Medulla oblongata (tissue), 1 donor: Measurements from ENCODE around the gene CFAP107.
"Not testable (repeated sequence)": the region's sequence is repeated elsewhere in the genome, so short reads cannot be mapped to it uniquely, and the experiment has no call there.

Source experiments
- DNase-seq: peaks from one replicate; pipeline ENCODE4 v3.0.0-alpha.2; 2015; ENCODE audit errors: extremely low spot score

Gene CFAP107, protein sequence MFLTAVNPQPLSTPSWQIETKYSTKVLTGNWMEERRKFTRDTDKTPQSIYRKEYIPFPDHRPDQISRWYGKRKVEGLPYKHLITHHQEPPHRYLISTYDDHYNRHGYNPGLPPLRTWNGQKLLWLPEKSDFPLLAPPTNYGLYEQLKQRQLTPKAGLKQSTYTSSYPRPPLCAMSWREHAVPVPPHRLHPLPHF

GRCh38 chr1:12745992-12746323 lies at the start of gene CFAP107:
Gene CFAP107, plus strand, starts transcription at chr1:12746200. Its CDS starts 231 bp downstream, at chr1:12746431.
- no peak for DNase-seq

GRCh38 chr1:12696658-12697057 lies 49.3 kb upstream of the CFAP107 start:
- no peak for DNase-seq

- no peak for DNase-seq
Observed at GRCh38 chr1:12697397-12697796, 48.6 kb upstream of the CFAP107 start.

GRCh38 chr1:12703821-12704451 lies 42.1 kb upstream of the CFAP107 start:
- DNase-seq: no peak

- DNase-seq: no peak
Observed at GRCh38 chr1:12706061-12706460, 39.9 kb upstream of the CFAP107 start.

GRCh38 chr1:12708396-12709090 lies 37.5 kb upstream of the CFAP107 start:
- DNase-seq: no peak

- no peak for DNase-seq
Observed at GRCh38 chr1:12709091-12709491, 36.9 kb upstream of the CFAP107 start.

GRCh38 chr1:12709696-12710095 lies 36.3 kb upstream of the CFAP107 start:
- no peak for DNase-seq

DNA sequence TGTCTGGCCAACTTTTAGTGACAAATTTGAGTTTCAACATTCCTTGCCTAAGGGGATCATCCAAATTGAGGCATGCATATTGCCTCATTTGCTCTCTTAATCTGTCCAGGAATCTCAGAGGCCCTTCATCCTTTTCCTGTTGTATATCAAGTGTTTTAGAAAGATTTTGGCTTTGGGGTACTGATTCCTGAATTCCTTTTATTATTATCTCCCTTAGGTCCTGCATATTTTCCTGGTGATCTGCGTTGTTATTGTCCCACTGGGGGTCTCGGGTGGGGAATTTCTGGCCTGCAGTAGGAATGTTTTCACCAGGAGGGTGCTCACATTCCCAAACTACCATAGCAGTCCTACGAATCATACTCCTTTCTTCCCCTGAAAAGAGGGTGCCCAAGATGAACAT lies 34.5 kb upstream of the CFAP107 start:
- DNase-seq: no peak

DNA sequence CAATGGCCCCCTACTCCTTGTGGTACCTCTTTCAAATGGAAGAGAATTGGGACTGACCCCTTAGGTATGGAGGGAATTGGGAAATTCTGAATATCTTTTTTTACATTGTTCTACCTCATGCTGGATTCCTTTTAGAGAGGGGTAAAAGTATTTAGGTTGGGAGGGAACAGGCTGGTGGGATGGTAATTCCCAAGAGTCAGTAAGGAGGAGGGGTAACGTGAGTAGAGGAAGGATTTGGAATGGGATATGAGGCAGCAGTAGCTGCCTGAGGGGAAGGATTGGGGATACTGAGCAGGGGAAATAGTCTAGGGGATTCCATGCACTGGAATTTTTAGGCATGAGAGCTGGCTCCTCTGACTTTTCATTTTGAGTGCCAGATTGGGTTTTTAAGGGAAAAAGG lies 33.9 kb upstream of the CFAP107 start:
- DNase-seq: no peak

GRCh38 chr1:12712929-12713328 lies 33.1 kb upstream of the CFAP107 start:
- DNase-seq: no peak

DNA sequence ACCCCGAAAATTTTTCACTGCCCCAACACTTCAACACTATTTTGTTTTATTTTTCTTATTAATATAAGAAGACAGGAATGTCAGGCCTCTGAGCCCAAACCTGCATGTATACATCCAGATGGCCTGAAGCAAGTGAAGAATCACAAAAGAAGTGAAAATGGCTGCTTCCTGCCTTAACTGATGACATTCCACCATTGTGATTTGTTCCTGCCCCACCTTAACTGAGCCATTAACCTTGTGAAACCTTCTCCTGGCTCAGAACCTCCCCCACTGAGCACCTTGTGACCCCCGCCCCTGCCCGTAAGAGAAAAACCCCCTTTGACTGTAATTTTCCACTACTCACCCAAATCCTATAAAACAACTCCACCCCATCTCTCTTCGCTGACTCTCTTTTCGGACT lies 32.3 kb upstream of the CFAP107 start:
- DNase-seq: not testable (repeated sequence)

- DNase-seq: no peak
Observed at GRCh38 chr1:12714710-12715475, 31.1 kb upstream of the CFAP107 start.

DNA sequence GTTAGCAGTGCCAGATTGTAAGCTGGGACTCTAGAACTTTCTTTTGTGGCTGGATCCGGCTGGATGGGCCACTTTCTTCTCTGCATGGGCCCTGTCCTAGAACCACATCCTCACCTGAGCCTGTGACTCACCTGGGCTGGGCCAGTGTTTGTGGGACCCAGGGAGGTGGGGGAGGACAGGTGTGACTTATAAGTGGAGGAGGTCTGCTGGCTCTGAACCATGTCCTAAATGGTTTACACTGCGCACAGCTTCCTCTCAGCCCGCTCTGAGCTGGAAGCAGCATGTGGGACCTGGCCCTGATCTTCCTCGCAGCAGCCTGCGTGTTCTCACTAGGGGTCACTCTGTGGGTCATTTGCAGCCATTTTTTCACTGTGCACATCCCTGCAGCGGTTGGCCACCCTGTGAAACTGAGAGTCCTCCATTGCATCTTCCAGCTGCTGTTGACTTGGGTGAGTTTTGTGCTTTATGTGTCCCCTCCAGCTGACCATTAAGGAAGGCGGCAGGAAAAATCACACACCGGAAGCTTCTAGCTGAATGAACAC lies 30.0 kb upstream of the CFAP107 start, which contains the start of gene AADACL3:
Gene AADACL3, plus strand, starts transcription at position 215 of the 542 bp plus-strand sequence. Its CDS starts 67 bp downstream, at position 282.
- DNase-seq: no peak

- DNase-seq: no peak
Observed at GRCh38 chr1:12717301-12717838, 28.6 kb upstream of the CFAP107 start.

DNA sequence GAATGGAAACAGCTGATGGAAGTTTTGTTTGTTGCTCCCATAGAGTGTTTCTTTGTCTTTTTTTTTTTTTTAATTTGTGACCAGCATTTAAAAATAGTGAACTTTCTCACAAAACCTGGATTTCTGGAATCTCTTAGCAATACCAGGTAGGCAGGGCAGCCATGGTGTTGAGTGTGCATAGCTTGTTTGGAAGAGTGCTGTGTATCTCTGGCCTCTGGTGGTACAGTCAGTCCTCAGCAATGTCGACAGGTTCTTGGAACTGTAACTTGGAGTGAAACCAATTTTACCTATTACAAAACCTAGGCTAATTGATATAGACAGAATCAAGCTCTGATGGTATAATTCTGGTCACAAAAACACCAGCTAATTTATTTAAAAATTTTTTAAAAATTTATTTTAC lies 23.4 kb upstream of the CFAP107 start:
- DNase-seq: no peak

GRCh38 chr1:12728391-12728790 lies 17.6 kb upstream of the CFAP107 start:
- no peak for DNase-seq

- no peak for DNase-seq
Observed at GRCh38 chr1:12730156-12730555, 15.8 kb upstream of the CFAP107 start.

DNA sequence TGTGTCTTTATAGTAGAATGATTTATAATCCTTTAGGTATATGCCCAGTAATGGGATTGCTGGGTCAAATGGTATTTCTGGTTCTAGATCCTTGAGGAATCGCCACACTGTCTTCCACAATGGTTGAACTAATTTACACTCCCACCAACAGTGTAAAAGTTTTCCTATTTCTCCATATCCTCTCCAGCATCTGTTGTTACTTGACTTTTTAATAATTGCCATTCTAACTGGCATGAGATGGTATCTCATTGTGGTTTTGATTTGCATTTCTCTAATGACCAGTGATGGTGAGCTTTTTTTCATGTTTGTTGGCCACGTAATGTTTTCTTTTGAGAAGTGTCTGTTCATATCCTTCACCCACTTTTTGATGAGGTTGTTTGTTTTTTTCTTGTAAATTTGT lies 14.9 kb upstream of the CFAP107 start:
- DNase-seq: not testable (repeated sequence)

- DNase-seq: no peak
Observed at GRCh38 chr1:12734651-12735050, 11.3 kb upstream of the CFAP107 start.

DNA sequence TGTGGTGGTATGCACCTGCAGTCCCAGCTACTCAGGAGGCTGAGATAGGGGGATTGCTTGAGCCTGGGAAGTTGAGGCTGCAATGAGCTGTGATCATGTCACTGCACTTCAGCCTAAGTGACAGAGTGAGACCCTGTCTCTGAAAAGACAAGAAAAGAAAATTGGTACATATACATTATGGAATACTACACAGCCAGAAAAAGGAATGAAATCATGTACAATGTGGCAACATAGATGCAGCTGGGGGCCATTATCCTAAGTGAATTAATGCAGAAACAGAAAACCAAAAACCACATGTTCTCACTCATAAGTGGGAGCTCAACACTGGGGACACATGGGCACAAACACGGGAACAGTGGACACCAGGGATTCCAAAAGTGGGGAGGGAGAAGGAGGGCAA lies 7.1 kb upstream of the CFAP107 start:
- DNase-seq: no peak

DNA sequence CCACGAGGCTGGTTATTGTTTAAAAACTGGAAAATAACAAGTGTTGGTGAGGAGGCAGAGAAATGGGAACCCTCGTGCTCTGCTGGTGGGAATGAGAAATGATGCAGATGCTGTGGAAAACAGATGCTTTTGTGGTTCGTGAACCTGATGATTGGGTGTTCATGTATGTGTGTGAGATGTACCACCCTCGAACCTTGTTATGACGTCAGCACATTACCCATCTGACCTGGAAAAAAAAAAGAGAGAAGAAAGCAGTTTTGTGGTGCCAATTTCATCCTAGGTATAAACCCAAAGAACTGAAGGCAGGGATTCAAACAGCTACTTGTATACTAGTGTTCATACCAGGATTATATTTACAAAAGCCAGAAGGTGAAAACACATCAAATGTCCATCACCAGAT lies 6.4 kb upstream of the CFAP107 start:
- DNase-seq: no peak
